HEK293T (cell line): Measurements from ENCODE around the gene TENT4A.

Source experiments
- BHLHE40 ChIP-seq: fragments of 450-650 bp; IDR thresholded peaks from 2 replicates; pipeline ENCODE4 v1.6.1; 2016; ENCODE audit warnings: mild to moderate bottlenecking, moderate library complexity, borderline replicate concordance
- ELF4 ChIP-seq: fragments of 450-650 bp; IDR thresholded peaks from 2 replicates; pipeline ENCODE4 v1.6.1; 2017; ENCODE audit warnings: antibody characterized with exemption
- FOXA1 ChIP-seq: fragments of 450-650 bp; IDR thresholded peaks from 2 replicates; pipeline ENCODE4 v1.6.1; 2016; ENCODE audit warnings: mild to moderate bottlenecking
- FOXK2 ChIP-seq: fragments of 450-650 bp; IDR thresholded peaks from 2 replicates; pipeline ENCODE4 v1.6.1; 2016; ENCODE audit warnings: mild to moderate bottlenecking
- FOXM1 ChIP-seq: fragments of 450-650 bp; IDR thresholded peaks from 2 replicates; pipeline ENCODE4 v1.6.1; 2017; ENCODE audit warnings: mild to moderate bottlenecking, borderline replicate concordance
- HDGF ChIP-seq: fragments of 450-650 bp; IDR thresholded peaks from 2 replicates; pipeline ENCODE4 v1.6.1; 2017; ENCODE audit warnings: antibody characterized with exemption, borderline replicate concordance
- L3MBTL2 ChIP-seq: fragments of 450-650 bp; conservative IDR thresholded peaks from 2 replicates; pipeline ENCODE4 v1.6.1; 2016; ENCODE audit warnings: mild to moderate bottlenecking
- SP1 ChIP-seq: fragments of 450-650 bp; IDR thresholded peaks from 2 replicates; pipeline ENCODE4 v1.6.1; 2017
- SUZ12 ChIP-seq: fragments of 450-650 bp; IDR thresholded peaks from 2 replicates; pipeline ENCODE4 v1.6.1; 2016; ENCODE audit warnings: mild to moderate bottlenecking
- TARDBP ChIP-seq: fragments of 450-650 bp; IDR thresholded peaks from 2 replicates; pipeline ENCODE4 v1.6.1; 2016
- ZNF384 ChIP-seq: fragments of 450-650 bp; IDR thresholded peaks from 2 replicates; pipeline ENCODE4 v1.6.1; 2016
- TF ChIP-seq, protein P1 (sequence below): fragments of 450-650 bp; IDR thresholded peaks from 2 replicates; pipeline ENCODE4 v1.6.1; 2016

DNA sequence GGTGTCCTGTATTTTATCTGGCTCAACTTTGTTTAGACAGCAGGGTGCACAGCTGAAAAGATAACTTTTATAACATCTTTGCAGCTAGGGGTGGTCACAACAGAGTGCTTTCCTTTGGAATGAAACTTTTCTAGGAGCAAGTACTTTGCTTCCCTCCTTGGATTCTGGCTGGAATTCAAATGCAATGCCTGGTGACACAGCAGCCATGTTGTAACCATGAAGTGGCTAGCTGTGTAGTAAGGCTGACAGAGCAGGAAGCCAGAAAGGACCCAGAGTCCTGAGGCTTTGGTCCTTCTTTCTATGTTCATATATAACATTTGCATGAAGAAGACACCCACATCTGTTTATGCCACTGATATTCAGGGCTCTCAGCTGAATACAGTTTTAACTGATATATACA lies 48.1 kb downstream of the TENT4A start:
- TF ChIP-seq, protein P1, sequence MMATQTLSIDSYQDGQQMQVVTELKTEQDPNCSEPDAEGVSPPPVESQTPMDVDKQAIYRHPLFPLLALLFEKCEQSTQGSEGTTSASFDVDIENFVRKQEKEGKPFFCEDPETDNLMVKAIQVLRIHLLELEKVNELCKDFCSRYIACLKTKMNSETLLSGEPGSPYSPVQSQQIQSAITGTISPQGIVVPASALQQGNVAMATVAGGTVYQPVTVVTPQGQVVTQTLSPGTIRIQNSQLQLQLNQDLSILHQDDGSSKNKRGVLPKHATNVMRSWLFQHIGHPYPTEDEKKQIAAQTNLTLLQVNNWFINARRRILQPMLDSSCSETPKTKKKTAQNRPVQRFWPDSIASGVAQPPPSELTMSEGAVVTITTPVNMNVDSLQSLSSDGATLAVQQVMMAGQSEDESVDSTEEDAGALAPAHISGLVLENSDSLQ: no peak
- no peak for TF ChIP-seq TARDBP
- no peak for TF ChIP-seq SUZ12
- TF ChIP-seq FOXA1: no peak
- TF ChIP-seq ELF4: no peak
- TF ChIP-seq SP1: no peak
- no peak for TF ChIP-seq FOXK2
- TF ChIP-seq ZNF384: no peak
- TF ChIP-seq L3MBTL2: no peak
- no peak for TF ChIP-seq FOXM1
- no peak for TF ChIP-seq BHLHE40
- no peak for TF ChIP-seq HDGF
